ENCODE measurements around the gene BAK1.
"Not testable (repeated sequence)": the region's sequence is repeated elsewhere in the genome, so short reads cannot be mapped to it uniquely, and the experiment has no call there.

The BAK1 gene

DNA sequence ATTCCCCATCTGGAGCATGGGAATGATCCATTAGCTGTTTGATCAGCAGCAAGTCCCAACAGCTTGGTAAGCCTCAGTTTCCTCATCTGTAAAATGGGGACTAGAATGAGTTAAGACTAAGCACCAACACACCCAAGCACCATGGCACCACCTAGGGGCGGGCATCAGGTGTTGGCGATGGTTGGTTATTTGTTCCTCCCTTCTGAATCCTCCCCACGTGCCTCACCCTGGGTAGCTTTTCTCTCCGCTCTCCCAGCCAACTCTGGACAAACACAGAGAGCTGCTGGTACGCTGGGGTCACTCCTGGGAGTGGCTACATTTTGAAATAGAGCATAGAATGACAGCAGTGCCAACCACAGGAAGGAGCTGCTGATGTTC, 27.7 kb upstream of the BAK1 start:
- no peak for DNase-seq (ENCODE audit: low read depth)

DNA sequence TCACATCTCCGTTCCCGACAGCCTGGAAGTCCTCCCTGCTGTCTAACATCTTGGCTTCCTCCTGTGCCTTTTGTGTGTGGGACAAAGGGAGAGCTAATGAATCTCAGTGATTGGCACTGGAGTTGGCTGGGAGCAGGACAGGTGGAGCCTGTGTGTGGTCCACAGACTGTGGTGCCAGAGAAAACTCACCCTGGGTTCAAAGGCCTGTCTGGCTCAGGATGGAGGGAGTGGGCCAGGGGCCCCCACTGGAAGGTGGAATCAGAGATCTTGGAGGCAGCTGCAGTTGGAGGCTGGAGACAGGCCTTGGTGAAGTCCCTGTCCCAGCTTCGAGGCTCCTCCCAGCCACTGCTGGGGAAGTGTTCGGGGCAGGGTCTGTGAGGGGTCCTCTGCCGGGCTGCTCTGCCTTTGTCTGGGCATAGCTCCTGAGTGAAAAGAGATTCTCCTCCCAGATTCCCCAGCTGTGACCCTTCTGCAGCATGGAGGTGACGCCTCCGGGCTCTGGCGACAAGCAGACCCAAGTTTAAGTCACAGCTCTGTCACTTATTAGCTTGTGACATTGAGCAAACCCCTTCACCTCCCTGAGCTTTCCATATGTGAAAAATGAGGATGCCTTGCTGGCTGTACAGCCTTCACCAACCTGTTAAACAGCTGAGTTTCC, 27.2 kb upstream of the BAK1 start:
- no peak for DNase-seq (ENCODE audit: low read depth)

DNA sequence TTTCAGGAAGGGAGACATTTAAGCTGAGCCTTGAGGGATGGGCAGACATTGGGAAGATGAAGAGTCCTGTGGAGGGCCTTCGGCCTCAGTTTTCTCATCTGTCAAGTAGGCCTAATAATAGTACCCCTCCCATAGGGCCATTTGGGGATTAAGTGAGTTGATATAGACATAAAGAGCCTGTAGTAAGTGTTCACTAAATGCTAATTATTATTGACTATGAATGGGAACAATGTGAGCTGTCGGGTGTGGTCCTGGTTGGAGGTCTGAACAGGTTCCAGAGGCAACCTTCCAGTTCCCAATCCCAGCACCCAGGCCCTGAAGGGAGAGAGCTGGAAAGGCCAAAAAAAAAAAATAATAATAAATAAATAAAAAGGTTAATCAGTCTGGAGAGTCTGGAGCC, 26.6 kb upstream of the BAK1 start:
- no peak for DNase-seq (ENCODE audit: low read depth)

DNA sequence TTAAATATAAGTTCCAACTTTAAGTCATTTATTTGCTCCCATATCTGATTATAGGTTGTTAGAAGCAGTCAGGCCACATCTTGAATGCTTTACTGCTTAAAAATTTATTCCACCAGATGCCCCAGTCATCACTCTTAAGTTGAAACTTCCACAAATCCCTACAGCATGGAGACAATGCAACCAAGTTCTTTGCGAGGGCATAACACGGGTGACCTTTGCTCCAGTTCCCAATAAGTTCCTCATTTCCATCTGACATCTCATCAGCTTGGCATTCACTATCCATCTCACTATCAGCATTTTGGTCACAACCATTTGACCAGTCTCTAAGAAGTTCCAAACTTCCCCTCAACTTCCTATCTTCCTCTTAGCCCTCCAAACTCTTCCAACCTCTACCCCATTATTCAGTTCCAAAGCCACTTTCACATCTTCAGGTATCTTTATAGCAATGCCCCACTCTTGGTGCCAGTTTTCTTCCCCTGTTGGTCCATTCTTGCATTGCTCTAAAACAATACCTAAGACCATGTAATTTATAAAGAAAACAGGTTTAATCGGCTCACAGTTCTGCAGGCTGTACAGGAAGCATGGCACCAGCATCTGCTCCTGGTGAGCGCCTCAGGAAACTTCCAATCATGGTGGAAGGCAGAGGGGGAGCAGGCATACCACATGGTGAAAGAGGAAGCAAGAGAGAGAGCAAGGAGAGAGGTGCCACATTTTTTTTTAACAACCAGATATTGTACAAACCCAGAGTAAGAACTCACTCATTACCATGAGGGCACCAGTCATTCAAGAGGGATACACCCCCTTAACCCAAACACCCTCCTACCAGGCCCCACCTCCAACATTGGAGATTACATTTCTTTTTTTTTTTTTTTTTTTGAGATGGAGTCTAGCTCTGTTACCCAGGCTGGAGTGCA, 25.1 kb upstream of the BAK1 start:
- no peak for DNase-seq (ENCODE audit: low read depth)

DNA sequence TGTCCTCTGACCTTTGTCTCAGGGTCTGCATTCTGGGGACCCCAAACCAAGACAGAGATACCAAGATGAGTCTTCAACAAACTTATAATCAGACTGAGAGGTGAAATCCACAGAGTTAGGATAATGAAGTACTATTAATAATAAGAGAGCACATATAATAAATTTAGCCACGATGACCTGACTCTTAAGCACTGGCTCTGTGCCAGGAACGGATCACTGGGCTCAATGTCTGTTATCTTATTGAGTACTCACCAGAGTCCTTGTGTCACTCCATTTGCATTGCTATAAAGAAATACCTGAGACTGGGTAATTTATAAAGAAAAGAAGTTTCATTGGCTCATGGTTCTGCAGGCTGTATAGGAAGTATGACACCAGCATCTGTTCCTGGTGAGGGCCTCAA, 22.1 kb upstream of the BAK1 start:
- DNase-seq (ENCODE audit: low read depth), result no peak

DNA sequence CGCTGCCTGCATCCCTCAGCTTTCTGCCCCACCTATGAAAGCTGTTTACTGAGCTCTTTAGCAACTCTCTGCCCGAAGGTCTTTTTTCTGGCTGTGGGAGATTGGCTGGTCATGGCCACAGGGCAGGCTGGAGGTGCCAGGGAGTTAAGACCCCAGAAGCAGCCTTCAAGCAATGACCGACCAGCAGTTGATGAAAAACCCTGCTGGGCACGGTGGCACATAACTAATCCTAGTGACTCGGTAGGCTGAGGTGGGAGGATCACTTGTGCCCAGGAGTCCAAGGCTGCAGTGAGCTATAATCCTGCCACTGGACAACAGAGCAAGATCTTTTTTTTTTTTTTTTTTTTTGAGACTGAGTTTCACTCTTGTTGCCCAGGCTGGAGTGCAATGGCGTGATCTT, 20.7 kb upstream of the BAK1 start:
- DNase-seq (ENCODE audit: low read depth), result no peak

DNA sequence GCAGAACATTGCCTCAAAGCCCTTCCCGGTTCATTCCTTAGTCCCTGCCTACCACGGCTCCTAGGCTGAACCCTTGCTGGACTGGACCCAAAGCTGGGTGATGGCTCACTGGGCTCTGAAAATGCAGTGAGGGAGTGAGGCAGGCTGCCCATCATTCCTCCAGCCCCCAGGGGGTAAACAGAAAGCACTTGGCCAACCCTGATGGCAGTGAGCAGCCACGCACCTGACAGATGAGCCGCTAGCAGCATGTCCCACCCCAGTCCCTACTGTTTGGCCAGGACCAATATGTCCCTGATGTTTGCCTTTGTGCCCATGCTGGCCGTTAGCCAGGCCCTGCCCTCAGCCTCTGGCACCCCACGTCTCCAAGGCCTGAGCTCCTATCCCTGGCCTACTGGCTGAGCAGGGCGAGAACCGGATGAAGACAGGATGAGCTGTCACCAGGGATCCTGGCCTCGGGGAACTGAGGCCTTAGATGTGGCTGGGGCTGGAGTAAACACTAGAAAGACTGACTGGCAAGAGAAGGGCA, 19.4 kb upstream of the BAK1 start:
- DNase-seq (ENCODE audit: low read depth), result no peak

DNA sequence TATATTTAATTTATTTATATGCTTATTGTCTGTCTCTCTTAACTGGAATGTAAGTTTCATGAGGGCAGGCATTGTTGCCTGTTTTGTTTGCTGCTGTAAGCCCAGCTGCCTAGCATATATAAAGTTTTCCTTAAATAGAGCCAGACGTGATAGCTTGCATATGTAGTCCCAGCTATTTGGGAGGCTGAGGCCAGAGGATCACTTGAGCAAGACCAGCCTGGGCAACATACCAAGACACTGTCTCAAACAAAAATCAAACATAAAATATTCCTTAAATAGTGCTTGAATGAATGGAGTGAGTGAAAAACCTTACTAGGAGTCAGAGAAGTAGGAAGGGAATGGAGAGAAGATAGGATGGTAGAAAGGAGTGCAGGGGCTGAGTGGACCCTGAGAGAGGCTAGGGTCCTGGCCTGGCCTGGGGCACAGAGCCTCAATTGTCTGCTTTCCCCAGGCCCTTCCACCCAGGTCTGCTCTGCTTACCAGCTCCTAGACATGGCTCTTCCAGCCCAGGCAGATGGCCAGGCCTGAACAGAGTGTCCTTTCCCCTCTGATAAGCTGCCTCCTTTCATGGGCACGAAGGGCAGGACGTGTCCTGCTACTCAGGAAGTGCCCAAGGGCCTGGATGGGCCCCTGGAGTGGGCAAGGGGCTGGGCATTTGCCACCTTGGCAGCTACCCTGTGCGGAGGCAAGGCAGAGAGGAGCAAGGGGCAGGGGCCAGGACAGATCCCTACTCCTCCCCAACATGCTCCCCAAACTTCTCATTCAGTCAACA, 17.7 kb upstream of the BAK1 start:
- no peak for DNase-seq (ENCODE audit: low read depth)

DNA sequence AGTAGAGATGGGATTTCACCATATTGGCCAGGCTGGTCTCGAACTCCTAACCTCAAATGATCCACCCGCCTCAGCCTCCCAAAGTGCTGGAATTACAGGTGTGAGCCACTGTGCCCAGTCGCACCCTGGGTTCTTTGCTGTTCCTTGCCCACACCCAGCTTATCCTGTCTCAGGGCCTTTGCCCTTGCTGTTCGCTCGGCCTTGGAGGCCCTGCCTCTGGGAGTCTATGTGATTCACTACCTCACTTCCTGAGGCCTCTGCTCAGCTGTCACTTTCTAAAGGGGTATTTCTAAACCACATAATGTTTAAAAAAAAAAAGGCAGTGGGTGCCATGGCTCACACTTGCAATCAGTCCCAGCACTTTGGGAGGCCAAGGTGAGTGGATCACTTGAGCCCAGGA, 16.8 kb upstream of the BAK1 start:
- DNase-seq (ENCODE audit: low read depth), result not testable (repeated sequence)

DNA sequence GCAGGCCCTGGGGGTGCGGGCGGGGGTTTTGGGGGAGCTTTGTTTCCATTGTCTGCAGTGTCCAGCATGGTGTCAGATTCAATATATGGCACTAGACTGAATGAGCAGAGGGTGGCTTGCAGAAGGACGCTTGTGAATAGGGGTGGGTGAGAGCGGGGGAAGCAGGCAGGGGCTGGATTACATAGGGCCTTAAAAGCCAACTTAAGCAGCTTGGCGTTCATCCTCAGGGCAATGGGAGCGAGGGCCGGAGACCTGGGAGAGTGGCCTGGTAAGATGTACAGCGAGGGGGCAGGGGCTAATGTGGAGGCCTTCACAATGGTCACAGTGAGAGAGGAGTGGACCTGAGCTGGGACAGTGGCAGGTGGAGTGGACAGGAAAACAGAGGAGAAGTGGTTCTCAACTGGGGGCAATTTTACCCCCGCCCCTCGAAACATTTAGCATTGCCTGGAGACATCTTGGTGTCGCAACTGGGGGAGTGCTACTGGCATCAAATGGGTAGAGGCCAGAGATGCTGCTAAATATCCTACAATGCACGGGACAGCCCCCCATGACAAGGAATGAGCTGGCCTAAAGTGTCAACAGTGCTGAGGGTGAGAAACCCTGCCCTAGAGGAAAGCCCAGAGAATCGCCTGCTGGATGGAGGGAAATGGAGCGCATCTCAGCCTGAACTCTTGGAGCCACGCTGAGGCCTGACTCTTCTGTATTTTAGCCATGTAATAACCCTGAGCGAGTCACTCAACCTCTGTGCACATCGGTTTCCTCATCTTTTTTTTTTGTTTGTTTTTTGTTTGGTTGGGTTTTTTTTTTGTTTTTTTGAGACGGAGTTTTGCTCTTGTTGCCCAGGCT, 15.1 kb upstream of the BAK1 start:
- no peak for DNase-seq (ENCODE audit: low read depth)

DNA sequence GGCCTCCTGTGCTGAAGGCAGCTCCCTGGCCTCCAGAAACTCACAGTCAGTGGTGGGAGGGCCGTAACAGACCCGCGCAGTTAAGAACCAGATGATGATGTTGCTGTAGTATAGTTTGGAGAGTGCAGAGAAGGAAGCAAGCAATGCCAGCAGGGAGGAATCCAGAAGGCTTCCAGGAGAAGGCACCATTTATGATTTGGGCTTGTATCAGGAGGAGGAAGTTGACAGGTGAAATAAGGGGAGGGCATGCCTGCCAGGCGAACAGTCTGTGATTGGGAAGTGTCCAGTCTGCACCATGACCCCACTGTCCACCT, 13.3 kb upstream of the BAK1 start:
- DNase-seq (ENCODE audit: low read depth), result no peak

DNA sequence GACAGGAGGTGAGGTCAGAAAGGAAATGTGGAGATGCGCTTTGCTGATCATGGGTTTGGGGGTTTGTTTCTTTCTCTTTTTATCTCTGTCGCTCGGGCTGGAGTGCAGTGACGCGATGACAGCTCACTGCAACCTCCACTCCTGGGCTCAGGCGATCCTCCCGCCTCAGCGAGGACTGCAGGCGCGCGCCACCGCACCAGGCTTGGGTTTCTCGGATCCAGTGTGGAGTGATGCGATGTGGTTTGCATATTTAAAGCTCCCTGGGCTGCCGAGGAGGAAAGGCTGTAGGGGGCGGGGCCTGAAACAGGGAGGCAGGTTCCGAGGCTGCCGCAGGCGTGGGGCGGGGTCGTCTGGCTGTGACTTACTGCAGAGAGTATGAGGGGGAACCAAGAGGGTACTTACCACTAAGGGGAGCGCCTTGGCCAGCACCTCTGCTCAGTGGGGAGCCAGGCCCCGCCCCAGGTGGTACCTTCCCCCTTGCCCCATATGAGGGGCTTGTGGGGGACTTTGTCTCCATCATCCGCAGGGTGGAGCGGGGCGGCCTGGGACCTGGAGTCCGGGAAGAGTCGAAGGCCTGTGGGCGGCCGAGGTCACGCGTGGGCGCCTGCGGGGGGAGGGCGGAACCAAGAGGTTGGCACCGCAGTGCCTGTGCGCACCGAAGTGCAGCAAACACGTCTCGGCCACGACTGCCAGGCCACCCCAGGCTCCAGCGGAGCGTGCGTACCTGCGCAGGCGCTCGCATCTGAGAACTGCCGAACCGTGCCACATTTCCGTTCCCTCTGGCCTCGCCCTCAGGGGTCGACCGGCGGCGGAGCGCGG, 12.7 kb upstream of the BAK1 start:
- no peak for DNase-seq (ENCODE audit: low read depth)

DNA sequence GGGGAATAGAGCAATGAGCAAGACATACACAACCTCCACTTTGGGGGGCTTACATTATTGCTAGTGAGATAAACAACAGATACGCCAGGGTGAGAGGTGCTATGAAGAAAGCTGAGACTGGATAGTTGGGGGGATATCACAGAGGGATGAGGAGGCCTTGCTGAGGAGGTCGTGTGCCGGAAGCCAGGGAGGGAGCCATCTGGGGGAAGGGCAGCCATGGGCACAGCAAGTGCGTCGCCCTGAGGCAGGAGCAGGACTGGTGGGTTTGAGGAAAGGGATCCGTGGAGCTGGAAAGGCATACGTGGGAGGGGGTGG, 12.2 kb upstream of the BAK1 start:
- DNase-seq (ENCODE audit: low read depth), result no peak

DNA sequence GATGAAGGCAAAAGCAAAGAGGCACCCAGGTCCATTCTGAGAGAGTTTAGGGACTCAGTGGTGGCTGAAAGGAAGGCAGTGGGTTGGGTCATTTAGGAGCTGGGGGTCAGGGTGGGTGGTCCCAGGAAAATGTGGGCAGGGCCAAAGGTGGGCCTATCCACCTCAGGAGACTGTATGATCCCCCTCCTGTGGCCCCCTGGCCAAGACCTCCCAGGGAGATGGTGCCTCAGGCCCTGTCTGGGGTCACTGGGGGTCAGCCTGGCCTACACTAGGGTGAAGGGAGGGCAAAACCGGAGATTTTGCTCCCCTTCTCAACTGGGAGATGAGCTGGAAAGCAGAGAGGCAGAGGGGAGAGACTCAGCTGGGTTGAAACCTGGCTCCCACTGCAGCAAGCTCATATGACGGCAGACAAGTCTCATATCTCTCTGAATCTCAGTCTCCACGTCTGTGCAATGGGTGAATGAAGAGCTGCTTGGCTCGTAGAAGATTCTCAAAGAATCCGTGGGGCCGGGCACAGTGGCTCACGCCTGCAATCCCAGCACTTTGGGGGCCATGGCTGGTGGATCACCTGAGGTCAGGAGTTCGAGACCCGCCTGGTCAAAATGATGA, 11.5 kb upstream of the BAK1 start:
- no peak for DNase-seq (ENCODE audit: low read depth)

DNA sequence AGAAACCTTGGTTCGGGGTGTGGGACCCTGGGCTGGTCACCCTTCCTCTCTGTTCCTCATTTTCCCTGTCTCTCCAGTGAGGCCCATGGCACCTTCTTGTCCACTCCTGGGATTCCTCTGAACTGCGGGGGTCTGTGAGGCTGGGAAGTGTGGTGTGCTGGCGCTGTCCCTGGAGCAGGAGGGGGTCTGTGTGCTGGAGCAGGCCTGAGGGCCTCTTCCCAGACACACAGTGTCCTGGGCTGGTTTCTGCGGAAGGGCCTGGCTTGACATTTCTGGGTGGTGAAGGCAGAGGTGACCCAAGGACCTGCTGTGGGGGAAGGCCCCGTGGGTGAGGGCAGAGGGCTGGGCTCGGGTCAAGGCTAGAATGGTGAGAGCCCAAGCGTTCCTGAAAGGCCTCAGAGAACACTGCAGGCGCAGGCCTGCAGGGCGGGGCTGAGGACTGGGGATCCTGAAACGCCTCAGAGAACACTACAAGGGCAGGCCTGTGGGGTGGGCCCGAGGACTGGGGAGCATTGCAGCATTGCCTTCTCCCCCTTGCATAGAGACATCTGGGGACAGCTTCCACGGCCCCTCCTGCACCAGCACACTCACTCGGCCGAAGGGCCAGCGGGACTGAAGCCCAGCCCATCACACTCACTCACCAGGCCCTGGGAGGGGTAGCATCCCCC, 10.6 kb upstream of the BAK1 start:
- DNase-seq (ENCODE audit: low read depth), result no peak

DNA sequence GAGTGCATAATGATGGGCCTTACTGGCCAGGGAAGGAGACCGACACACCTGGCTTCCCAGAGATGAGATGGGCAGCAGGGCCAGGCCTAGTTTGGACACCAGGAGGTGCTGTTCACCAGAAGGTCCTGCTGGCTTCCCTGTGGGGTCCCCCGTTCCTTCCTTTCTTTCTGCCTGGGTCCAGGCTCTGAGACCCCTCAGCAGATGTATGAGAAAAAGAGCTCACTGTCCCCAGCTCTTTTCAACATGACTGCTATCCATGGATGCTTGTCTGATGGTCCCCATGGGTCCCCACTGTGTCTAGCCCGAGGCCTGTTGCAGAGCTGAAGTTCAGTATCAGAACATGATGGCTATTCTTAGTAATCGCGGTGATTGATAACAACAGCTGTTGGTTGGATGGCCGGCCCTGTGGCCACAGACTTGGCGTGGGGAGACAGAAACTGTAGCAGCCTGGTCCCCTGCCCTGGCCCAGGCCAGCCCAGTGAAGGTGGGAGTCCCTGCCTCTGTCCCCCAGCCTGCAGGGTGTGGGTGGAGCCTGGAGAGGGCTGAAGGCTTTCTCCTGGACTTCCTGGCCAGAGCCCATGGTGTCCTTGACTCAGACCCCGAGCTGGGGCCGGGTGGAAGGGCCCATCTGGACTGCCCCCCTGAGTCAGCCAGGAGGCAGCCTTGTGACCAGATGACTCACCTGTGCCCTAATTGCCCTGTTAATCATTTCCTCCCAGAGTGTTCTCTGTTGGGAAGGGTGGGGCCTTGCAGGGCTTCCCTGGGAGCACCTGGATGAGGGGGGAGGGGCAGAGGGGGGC, 9.9 kb upstream of the BAK1 start:
- DNase-seq (ENCODE audit: low read depth), result no peak

DNA sequence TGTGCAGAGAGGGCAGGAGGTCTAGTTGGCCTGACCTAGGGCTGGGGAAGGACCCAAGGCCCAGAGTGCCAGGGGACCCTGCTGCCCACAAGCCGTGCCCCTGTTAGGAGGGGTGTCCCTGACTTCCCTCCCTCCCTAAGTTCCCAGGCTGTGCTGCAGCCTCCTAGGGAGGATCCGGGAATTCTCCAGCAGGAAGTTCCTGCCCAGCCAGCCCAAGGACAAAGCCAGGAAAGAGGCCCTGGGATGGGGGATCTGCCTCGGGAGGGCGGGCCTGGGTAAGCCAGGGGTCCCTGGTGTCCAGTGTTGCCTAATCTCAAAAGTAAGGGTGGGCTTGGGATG, 9.3 kb upstream of the BAK1 start:
- DNase-seq (ENCODE audit: low read depth), result no peak

DNA sequence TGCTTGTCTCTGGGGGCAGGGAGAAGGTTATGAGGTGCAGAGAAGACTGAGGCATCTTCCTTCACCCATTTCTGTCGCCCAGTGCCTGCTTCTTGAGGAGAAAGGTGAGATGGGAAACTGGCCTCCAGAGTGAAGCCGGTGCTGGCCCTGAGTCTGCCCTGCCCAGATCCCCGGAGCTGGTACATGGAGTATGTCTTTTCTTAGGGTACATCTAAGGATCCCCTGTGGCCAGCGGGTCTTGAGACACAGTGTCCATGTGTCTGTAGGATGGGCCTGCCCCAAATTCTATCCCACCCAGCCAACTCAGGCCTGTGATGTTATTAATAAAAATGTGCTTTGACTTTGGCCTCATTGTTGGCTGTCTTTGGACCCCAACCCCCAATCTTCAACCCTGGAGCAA, 8.8 kb upstream of the BAK1 start:
- DNase-seq (ENCODE audit: low read depth), result no peak

DNA sequence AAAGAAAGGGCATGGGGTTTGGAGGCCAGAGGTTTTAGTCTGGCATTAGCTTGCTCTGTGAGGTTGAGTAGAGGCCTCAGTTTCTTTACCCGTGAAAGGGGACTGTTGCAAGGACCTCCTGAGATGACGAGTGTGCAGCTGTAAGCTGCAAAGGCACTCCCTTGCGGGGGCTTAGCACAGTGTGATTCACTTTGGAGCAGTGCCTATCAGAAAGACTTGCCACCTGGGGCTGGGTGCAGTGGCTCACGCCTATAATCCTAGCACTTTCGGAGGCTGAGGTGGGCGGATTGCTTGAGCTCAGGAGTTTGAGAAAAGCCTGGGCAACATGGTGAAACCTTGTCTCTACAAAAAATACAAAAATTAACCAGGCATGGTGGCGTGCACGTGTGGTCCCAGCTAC, 7.5 kb upstream of the BAK1 start:
- DNase-seq (ENCODE audit: low read depth), result no peak

All from activated T-cell treated with anti-CD3 and anti-CD28 coated beads for 24 hours (primary cell).